Activated T-cell treated with anti-CD3 and anti-CD28 coated beads for 1 hour (primary cell): ENCODE results near the gene GRXCR1.

ENCODE experiments used
- DNase-seq: peaks from one replicate; pipeline ENCODE4 v3.0.0-alpha.2; 2020; ENCODE audit warnings: low read depth

Gene GRXCR1

DNA sequence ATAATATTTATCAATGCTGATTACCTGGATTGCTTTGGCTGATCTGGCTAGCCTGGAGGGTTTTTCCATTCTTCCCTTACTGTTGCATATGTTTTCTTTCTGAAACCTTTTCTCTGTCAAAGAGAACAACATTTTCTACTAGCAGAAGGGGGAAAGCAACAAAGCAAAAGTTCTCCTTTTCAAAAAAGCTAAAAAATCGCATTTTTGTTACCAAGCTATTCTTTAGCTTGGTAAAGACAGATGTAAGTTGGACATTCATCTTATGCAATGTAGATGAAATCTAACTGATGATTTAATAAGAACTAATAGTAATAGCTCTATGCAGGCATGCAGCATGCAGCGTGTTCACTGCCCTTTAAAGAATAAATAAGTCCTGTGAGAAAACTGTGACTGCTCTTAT is at the start of gene GRXCR1:
GRXCR1 (plus strand) TSS at position 301 of the 400 bp plus-strand sequence. CDS start 554 bp downstream, outside the sequence.
- DNase-seq = no peak

- no peak for DNase-seq
These were observed 48.8 kb upstream of the GRXCR1 start for GRCh38 chr4:42843694-42844093.

DNA sequence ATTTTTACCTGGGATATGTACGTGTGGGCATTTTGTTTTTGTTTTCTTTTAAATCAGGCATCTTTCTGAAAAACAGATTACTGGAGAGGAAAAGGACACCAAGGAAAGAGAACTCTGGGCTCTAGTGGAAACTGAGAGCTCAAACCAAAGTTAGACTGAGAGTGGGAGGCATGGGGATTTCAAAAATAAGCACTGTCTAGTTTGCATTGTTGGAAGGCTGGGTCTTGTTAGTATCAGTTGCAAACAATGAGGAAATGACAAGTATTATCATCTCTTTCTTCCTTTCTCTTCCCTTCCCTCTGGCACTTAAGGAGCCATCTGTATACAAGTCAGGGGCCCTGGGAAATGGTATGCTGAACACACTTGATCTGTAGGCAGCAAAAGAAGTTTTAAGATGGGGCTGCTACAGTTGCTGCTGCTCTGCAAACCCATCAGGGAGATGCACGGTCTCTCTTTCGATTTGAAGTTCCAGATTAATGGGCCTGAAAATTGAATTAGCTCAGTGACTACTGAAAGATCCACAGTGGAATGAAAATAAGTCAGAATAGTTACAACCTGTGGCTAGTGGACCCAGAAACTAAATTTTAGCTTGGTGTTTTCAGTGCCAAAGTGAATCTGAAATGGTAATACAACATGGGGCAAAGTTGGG is 48.0 kb upstream of the GRXCR1 start:
- DNase-seq = no peak

GRCh38 chr4:42845586-42845985 is 46.9 kb upstream of the GRXCR1 start:
- no peak for DNase-seq

DNA sequence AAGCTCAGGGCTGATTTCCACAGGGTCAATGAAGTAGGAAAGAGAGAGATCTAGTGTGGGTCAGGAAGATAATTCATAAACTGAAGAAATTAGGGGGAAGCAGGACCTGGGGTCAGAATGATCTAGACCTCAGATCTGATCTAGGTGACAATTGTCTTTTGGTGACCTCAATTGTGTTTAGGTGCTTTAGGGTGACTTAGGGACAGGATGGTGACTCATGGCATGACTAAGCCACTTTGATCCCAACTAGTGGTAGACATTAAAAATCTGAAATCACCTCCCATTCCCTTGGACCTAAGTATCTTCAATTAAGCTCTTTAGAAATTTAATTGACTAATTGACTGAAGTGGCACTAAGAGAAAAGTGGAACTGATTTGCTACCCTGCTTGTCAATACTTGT is 36.7 kb upstream of the GRXCR1 start:
- no peak for DNase-seq

- DNase-seq = peak; percentile 15
These were observed 26.8 kb upstream of the GRXCR1 start for GRCh38 chr4:42865572-42866189.

GRCh38 chr4:42871261-42871660 is 21.3 kb upstream of the GRXCR1 start:
- no peak for DNase-seq

DNA sequence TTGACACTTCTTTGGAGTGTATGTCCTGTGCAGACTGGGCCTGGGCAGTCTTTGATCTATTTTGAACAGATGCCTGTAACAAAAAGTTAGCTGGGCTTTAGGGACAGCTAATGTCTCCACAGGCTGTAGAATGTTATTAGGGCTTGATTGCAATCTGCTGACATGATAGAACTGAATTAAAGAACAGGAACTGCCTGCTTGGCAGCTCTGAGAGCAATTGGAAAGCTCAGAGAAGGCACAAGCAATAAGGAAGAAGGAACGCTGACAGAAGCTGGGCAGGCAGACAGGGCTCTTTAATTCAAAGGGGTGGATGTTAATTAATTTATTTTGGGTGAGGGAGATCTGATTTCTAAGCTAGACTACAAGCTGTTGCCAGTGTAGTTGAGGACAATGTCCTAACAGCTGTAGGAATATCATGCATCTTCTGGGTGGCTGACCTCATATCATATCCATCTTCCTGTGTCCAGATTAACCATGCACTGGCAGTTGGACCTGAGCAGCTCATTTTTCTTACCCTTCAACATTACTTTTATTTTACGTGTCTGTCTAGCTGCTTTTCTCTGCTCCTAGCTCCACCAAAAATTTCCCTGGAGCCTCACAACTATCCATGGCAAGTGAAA is 20.7 kb upstream of the GRXCR1 start:
- no peak for DNase-seq

DNA sequence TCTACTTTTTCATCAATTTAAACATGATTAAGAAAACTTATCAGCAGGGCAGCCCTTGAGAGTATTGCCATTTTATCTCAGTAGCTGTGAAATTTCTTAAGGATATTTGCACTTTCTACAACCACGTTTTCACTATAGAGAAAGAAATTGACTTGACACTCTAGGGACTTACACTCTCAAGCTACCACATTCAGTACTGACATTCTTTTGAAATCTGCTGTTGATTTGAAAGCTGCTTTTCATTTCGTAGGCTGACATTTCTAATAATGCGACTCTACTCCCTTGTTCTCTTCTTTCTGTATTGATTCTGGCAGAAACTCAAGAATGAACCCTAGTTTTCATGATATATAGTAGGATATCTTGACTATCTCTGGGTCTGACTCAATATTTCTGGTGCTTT is 13.7 kb upstream of the GRXCR1 start:
- DNase-seq = no peak

DNA sequence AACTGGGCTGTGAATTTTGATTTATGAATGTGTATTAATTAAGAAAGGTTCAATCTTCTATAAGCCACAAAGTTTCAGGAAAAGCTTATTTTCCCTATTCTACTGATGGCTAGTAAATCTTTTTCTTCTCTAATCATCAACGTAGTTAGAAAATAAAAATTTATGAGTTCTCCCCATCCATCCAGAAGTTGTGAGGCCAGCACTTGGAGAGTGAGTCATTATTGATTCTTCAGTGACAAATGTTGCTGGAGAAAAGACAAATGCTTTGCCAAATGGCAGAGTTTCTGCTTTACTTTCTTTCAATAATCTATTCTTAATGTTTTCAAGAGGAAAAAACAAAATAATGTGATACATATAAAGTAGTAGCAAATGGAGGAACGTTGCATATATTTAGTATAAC is 11.3 kb upstream of the GRXCR1 start:
- no peak for DNase-seq

- DNase-seq = no peak
These were observed 869 bp upstream of the GRXCR1 start for GRCh38 chr4:42891644-42892043.

DNA sequence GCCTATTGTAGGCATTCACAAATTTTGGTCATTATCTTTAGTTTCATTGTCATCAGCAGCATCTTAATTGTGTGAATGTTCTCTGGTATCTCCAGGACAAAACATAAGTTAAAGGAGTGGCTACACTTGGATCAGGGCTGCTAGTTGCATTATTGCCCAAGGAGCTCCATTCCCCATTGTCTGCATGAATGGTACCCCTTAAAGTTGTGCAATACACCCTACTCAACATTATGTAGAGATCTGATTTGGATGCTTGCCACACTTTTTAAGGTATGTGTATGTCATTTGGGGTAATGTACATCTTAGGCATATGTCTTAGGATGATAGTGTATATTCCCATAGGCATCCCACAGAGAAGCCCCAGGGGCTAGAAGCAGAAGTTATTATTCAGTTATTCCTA is 2.9 kb downstream of the GRXCR1 start:
- no peak for DNase-seq

- DNase-seq = no peak
These were observed 12.5 kb downstream of the GRXCR1 start for GRCh38 chr4:42904986-42905385.

DNA sequence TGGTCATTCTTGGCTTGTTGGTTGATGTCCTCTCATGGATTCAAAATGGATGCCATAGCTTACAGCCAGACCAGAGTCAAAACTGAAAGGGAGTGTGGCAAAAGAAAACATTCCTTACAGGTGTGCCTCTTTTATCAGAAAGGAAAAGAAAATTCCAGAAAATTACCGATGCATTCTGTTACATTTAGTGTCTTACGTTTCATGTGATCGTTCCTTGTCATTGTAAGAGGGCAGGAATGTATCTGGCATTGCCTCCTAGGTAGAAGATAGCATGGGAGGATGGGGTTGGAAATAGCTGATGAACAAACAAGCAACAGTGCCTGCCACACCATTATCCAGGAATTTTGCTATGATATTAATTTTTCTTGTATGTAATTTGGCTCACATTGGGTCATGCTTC is 13.1 kb downstream of the GRXCR1 start:
- DNase-seq = no peak

- no peak for DNase-seq
These were observed 13.8 kb downstream of the GRXCR1 start for GRCh38 chr4:42906341-42906740.

GRCh38 chr4:42906891-42907759 is 14.6 kb downstream of the GRXCR1 start:
- no peak for DNase-seq

GRCh38 chr4:42910459-42910858 is 17.9 kb downstream of the GRXCR1 start:
- DNase-seq = no peak

DNA sequence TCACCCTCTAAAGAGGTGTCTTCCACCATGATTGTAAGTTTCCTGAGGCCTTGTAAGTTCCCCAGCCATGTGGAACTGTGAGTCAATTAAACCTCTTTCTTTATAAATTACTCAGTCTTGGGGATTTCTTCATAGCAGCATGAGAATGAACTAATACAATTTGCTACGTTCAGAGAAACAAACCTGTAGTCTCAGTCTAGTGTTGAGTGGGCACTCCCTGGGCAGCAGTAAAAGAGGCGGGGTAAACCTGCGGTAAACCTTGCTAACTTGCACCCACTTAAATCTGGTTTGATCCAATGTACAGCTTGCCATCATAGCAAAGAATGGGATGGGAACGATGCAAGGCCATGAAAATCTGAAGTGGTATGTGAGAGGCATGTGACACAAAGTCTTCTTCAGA is 22.4 kb downstream of the GRXCR1 start:
- no peak for DNase-seq

- no peak for DNase-seq
These were observed 23.0 kb downstream of the GRXCR1 start for GRCh38 chr4:42915484-42915883.

GRCh38 chr4:42917296-42917695 is 24.8 kb downstream of the GRXCR1 start:
- no peak for DNase-seq

- no peak for DNase-seq
These were observed 30.9 kb downstream of the GRXCR1 start for GRCh38 chr4:42923431-42923830.

DNA sequence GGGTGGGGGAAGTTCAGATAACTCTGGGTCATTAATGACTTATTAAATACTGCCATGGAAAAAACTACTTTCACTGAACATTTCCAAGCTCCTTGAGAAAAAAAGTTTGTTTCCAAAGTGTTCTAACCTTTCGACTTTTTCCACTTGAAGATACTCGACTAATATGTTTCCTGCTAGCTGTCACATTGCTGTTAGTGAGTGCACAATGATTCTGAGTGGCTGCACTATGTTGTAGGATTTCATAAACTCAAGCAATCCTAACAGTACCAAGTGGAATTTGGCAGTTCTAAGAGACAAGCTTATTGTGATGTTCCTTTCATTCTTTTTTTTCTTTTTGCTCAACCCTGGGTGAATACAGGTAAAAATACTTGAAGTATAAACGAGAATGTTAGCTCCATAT is 33.4 kb downstream of the GRXCR1 start:
- no peak for DNase-seq

DNA sequence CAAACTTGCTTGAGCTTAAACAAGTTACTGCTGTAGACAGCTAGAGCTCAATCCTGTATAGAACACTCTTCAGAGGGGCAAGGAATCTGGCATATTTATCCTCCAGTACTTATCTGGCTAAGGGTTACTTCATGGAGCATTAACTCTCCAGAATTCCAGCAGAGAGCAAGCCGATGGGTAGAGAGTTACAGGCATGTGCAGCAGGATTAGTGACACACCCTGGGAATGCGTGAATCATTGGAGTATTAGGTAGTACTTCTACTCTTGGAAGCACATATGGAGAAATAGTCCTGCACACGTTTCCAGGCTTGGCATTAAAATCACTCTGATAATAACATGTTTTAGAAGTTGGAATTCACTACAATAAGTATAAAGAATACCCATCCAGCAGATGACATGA is 35.4 kb downstream of the GRXCR1 start:
- no peak for DNase-seq
